PC-3 (cell line): ENCODE results near the gene ACAP1.

Source experiments
- EZH2 ChIP-seq: fragments of 300-600 bp; sonication (generic); IDR thresholded peaks from one replicate; pipeline ENCODE4 v1.6.1; 2017; ENCODE audit warnings: antibody characterized with exemption, mild to moderate bottlenecking, low read length; ENCODE audit not compliant: unreplicated experiment
- TF ChIP-seq, protein P1 (sequence below): fragments of 300-600 bp; sonication (generic); conservative IDR thresholded peaks from 2 replicates; pipeline ENCODE4 v1.5.1; 2017; ENCODE audit warnings: antibody characterized with exemption, low read depth, mild to moderate bottlenecking, low read length

DNA sequence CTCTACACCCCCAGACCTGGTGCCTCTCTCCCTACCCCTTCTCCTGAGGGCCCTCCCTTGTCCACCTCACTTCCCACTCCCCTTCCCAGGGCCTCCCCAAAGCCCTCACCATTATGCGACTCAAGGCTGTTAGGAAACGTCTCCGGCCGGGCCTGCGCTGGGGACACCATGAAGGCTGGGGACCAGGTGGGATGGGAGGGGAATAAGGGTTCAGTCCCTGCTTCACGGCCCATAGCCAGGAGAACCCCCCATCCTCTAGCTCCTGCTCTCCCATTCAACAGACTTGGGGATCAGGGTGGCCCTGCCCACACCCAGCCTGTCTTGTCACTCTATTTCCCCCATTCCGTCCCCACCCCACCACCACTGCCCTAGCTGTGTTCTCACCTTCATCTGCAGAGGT is 9.3 kb upstream of the ACAP1 start:
- no peak for TF ChIP-seq EZH2
- TF ChIP-seq, protein P1, sequence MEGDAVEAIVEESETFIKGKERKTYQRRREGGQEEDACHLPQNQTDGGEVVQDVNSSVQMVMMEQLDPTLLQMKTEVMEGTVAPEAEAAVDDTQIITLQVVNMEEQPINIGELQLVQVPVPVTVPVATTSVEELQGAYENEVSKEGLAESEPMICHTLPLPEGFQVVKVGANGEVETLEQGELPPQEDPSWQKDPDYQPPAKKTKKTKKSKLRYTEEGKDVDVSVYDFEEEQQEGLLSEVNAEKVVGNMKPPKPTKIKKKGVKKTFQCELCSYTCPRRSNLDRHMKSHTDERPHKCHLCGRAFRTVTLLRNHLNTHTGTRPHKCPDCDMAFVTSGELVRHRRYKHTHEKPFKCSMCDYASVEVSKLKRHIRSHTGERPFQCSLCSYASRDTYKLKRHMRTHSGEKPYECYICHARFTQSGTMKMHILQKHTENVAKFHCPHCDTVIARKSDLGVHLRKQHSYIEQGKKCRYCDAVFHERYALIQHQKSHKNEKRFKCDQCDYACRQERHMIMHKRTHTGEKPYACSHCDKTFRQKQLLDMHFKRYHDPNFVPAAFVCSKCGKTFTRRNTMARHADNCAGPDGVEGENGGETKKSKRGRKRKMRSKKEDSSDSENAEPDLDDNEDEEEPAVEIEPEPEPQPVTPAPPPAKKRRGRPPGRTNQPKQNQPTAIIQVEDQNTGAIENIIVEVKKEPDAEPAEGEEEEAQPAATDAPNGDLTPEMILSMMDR = no peak
